ENCODE data around the gene DRD3. TPM values are rescaled to one million over a fixed set of nuclear protein-coding genes. Genes with fewer than 3 reads are reported as not detected.

The DRD3 gene
- polyA plus RNA-seq, 1 of the 3 experiments (the other 2 are of a cell fraction): not detected

DNA sequence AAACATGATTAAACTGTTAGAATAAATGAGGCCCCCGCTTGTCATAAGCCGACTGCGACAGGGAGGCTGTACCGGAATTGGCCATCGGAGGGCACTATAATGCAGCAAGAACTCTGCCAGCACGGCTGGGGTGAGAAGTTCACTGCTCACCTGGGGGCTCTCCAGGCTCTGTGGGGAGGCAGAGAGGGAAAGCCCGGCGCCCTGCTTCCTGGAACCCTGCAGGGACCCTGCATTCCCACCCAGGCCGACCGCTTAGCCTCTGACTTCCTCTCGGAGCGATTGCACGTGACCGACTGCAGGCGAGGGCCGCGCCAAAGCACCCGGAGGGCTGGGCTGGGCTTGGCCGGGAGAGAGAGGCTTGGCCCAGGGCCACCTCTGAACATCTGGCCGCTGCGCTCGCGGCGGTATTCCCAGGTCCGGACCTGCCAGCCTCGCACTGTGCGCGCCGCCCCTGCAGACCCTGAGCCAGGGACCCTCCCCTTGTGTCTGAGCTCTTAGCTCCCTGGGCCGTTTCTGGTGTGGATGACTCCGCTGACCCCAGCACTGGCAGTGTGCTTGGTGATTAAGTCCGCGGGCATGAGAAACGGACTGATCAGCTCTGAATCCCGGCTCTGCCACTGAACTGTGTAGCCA is 26.2 kb downstream of the DRD3 start:
- peak overlapping the region; percentile 53 to 64 for H3K4me3 ChIP-seq (ENCODE audit: low read depth in 2 of 2, low read length in 1 of 2)
- 2% methylated on average over 13 of the region's 35 CpGs for WGBS (ENCODE audit: low lambda C conversion rate)
- H3K9ac ChIP-seq: peak overlapping the region; percentile 36
- TF ChIP-seq FOXJ3 (CRISPR knock-in tag; IDR thresholded peaks at IDR 0.05) (no peak), ELF1 (IDR thresholded peaks at IDR 0.05) (no peak), FOSL2 (IDR thresholded peaks at IDR 0.05; ENCODE audit: borderline replicate concordance, low read depth) (peak; percentile 21; the same call in 1 of the 2 replicates), POLR2AphosphoS5 (IDR thresholded peaks at IDR 0.05; ENCODE audit: low read depth, low read length) (no peak), YY1 (IDR thresholded peaks at IDR 0.05; ENCODE audit: low read depth) (no peak), SMC3 (IDR thresholded peaks at IDR 0.05; ENCODE audit: low read depth, low read length) (peak; percentile 50; the same call in 1 of the 2 replicates), RXRA (IDR thresholded peaks at IDR 0.05; ENCODE audit: borderline replicate concordance, low read depth) (peak; percentile 60; the same call in 1 of the 2 replicates), MXI1 (IDR thresholded peaks at IDR 0.05; ENCODE audit: low read depth, low read length) (peak; percentile 38), GABPA (IDR thresholded peaks at IDR 0.05; ENCODE audit: low read depth) (no peak), RAD21 (IDR thresholded peaks at IDR 0.05; ENCODE audit: low read length) (peak; percentile 87), TEAD4 (IDR thresholded peaks at IDR 0.05; ENCODE audit: borderline replicate concordance, insufficient read depth) (no peak), RCOR1 (IDR thresholded peaks at IDR 0.05; ENCODE audit: low read length) (no peak), CHD2 (IDR thresholded peaks at IDR 0.05; ENCODE audit: low read length, partially characterized antibody) (peak; percentile 7), SIN3A (IDR thresholded peaks at IDR 0.05; ENCODE audit: borderline replicate concordance, low read depth, low read length) (no peak)
- TF ChIP-seq, protein P1, sequence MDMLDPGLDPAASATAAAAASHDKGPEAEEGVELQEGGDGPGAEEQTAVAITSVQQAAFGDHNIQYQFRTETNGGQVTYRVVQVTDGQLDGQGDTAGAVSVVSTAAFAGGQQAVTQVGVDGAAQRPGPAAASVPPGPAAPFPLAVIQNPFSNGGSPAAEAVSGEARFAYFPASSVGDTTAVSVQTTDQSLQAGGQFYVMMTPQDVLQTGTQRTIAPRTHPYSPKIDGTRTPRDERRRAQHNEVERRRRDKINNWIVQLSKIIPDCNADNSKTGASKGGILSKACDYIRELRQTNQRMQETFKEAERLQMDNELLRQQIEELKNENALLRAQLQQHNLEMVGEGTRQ (IDR thresholded peaks at IDR 0.05; ENCODE audit: borderline replicate concordance, low read depth, low read length): peak; percentile 15; the same call in 1 of the 2 replicates
- TF ChIP-seq, protein P2, sequence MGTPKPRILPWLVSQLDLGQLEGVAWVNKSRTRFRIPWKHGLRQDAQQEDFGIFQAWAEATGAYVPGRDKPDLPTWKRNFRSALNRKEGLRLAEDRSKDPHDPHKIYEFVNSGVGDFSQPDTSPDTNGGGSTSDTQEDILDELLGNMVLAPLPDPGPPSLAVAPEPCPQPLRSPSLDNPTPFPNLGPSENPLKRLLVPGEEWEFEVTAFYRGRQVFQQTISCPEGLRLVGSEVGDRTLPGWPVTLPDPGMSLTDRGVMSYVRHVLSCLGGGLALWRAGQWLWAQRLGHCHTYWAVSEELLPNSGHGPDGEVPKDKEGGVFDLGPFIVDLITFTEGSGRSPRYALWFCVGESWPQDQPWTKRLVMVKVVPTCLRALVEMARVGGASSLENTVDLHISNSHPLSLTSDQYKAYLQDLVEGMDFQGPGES (IDR thresholded peaks at IDR 0.05; ENCODE audit: low read depth, low read length): no peak
- TF ChIP-seq, protein P3, sequence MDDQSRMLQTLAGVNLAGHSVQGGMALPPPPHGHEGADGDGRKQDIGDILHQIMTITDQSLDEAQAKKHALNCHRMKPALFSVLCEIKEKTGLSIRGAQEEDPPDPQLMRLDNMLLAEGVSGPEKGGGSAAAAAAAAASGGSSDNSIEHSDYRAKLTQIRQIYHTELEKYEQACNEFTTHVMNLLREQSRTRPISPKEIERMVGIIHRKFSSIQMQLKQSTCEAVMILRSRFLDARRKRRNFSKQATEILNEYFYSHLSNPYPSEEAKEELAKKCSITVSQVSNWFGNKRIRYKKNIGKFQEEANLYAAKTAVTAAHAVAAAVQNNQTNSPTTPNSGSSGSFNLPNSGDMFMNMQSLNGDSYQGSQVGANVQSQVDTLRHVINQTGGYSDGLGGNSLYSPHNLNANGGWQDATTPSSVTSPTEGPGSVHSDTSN (IDR thresholded peaks at IDR 0.05): no peak
- TF ChIP-seq, protein P4, sequence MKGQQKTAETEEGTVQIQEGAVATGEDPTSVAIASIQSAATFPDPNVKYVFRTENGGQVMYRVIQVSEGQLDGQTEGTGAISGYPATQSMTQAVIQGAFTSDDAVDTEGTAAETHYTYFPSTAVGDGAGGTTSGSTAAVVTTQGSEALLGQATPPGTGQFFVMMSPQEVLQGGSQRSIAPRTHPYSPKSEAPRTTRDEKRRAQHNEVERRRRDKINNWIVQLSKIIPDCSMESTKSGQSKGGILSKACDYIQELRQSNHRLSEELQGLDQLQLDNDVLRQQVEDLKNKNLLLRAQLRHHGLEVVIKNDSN (IDR thresholded peaks at IDR 0.05; ENCODE audit: borderline replicate concordance, low read depth): peak; percentile 76
- TF ChIP-seq, protein P5, sequence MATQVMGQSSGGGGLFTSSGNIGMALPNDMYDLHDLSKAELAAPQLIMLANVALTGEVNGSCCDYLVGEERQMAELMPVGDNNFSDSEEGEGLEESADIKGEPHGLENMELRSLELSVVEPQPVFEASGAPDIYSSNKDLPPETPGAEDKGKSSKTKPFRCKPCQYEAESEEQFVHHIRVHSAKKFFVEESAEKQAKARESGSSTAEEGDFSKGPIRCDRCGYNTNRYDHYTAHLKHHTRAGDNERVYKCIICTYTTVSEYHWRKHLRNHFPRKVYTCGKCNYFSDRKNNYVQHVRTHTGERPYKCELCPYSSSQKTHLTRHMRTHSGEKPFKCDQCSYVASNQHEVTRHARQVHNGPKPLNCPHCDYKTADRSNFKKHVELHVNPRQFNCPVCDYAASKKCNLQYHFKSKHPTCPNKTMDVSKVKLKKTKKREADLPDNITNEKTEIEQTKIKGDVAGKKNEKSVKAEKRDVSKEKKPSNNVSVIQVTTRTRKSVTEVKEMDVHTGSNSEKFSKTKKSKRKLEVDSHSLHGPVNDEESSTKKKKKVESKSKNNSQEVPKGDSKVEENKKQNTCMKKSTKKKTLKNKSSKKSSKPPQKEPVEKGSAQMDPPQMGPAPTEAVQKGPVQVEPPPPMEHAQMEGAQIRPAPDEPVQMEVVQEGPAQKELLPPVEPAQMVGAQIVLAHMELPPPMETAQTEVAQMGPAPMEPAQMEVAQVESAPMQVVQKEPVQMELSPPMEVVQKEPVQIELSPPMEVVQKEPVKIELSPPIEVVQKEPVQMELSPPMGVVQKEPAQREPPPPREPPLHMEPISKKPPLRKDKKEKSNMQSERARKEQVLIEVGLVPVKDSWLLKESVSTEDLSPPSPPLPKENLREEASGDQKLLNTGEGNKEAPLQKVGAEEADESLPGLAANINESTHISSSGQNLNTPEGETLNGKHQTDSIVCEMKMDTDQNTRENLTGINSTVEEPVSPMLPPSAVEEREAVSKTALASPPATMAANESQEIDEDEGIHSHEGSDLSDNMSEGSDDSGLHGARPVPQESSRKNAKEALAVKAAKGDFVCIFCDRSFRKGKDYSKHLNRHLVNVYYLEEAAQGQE (IDR thresholded peaks at IDR 0.05; ENCODE audit: low read depth, low read length): no peak
- TF ChIP-seq, protein P6, sequence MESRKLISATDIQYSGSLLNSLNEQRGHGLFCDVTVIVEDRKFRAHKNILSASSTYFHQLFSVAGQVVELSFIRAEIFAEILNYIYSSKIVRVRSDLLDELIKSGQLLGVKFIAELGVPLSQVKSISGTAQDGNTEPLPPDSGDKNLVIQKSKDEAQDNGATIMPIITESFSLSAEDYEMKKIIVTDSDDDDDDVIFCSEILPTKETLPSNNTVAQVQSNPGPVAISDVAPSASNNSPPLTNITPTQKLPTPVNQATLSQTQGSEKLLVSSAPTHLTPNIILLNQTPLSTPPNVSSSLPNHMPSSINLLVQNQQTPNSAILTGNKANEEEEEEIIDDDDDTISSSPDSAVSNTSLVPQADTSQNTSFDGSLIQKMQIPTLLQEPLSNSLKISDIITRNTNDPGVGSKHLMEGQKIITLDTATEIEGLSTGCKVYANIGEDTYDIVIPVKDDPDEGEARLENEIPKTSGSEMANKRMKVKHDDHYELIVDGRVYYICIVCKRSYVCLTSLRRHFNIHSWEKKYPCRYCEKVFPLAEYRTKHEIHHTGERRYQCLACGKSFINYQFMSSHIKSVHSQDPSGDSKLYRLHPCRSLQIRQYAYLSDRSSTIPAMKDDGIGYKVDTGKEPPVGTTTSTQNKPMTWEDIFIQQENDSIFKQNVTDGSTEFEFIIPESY (IDR thresholded peaks at IDR 0.05; ENCODE audit: borderline replicate concordance, low read depth): no peak
- TF ChIP-seq, protein P7, sequence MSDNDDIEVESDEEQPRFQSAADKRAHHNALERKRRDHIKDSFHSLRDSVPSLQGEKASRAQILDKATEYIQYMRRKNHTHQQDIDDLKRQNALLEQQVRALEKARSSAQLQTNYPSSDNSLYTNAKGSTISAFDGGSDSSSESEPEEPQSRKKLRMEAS (IDR thresholded peaks at IDR 0.05; ENCODE audit: low read depth): peak; percentile 95

More for the DNA sequence above, 26.2 kb downstream of the DRD3 start:
- Histone ChIP-seq H3K79me2 (ENCODE audit: insufficient read depth) (no peaks in the 10 kb centered on the region), H3K9me2 (no peaks in the 10 kb centered on the region), H4K20me1 (ENCODE audit: insufficient read depth) (no peaks in the 10 kb centered on the region), H3K4me1 (ENCODE audit: control insufficient read depth in 1 of 2, insufficient read depth in 2 of 2, low read depth in 1 of 2, low read length in 1 of 2) (peaks cover 0 to 5% of the 10 kb centered on the region in 2 experiments; a peak in 1 of 4 replicates), H2AFZ (ENCODE audit: low read depth) (peak overlapping the region; percentile 84), H3K36me3 (replicated peaks in 1 of 2; ENCODE audit: control insufficient read depth in 1 of 2, insufficient read depth in 2 of 2, low read length in 1 of 2) (no peaks in the 10 kb centered on the region), H3F3A (replicated peaks; ENCODE audit: insufficient read depth) (no peaks in the 10 kb centered on the region), H3K27ac (ENCODE audit: low read depth in 2 of 2, low read length in 1 of 2) (peak overlapping the region in 1 of 2 experiments; percentile 45; a peak in 1 of 4 replicates), H3K9me3 (no peaks in the 10 kb centered on the region), H3K27me3 (ENCODE audit: insufficient read depth) (no peaks in the 10 kb centered on the region), H3K4me2 (peak overlapping the region; percentile 88)
- ChIA-PET POLR2A (no interaction called here), CTCF (interaction anchor here (0.6 to 4.7 kb wide), 21 partner anchors 8 to 1066 kb away, joined by 3 to 34 read pairs (median 4); partner anchors contain the start of gene DRD3)
- DNase-seq: peak; percentile 87

All from SK-N-SH (cell line).